Measurements from ENCODE around the gene WNT3.
"Not testable (repeated sequence)": the region's sequence is repeated elsewhere in the genome, so short reads cannot be mapped to it uniquely, and the experiment has no call there.

WNT3 gene, protein sequence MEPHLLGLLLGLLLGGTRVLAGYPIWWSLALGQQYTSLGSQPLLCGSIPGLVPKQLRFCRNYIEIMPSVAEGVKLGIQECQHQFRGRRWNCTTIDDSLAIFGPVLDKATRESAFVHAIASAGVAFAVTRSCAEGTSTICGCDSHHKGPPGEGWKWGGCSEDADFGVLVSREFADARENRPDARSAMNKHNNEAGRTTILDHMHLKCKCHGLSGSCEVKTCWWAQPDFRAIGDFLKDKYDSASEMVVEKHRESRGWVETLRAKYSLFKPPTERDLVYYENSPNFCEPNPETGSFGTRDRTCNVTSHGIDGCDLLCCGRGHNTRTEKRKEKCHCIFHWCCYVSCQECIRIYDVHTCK

DNA sequence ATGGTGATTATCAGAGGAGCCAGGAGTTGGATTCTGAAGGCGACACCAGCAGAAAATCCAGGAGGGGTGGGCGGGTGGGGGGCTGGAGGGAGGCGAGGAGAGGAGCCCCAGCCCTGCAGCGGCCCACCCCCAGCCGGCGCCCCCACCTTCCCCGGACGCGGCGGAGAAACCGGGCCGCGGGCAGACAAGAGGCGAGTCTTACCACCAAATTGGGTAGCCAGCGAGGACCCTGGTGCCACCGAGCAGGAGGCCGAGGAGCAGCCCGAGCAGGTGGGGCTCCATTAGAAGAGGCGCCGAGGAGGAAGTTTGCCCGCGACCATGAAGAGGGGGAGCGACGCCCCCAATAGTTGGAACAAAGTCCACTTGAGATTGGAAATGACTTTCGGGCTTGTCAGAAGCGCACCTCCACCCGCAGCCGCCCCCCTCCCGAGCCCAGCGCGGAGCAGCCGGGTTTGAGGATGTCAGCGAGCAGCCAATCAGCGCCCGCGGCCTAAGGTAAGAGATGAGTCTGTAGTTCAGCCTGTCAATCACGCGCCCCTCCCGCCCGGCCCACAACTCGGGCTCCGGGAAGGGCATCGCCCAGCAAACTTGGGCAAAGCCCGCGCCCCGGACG, at the start of gene WNT3:
TSS of gene WNT3 (minus strand) at position 377 of the 613 bp plus-strand sequence. CDS start at position 282, 95 bp downstream.
- DNase-seq (ENCODE audit: low spot score) = no peak

DNA sequence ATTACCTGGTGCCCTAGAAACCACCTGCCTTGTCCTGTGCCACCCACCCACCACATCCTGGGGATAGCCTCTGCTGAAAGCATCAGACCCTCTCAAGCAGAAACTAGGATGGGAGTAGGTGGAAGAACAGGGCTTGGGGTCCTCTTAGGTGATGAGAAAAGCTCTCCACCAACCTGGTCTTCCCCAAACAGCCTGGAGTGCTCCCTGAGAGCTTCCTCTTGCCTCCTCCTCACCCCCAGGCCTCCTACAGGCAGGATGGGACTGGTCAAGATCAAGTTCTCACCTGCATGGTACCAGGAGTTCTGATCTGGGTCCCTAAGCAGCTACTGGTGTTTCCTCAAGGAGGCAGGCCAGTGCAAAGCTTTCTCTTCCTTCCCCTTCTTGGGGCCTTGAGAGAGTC, 48.3 kb upstream of the WNT3 start:
- no peak for DNase-seq (ENCODE audit: low spot score)

DNA sequence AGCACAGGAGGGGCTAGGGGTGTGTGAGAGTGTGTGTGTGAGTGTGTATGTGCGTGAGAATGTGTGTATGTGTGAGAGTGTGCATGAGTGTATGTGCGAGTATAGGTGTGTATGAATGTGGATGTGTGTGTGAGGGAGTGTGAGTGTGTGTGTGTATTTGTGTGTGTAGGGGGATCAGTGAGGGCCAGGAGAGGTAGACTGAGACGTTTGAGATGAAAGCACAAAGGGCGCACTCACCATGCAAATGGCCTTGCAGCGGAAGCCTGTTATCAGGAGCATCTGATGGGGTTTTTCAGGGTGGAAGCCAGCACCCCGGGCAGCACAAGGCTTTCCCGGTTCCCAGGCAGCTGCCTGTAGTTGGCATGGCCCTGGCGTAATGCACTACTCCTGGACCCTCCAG, 47.8 kb upstream of the WNT3 start:
- no peak for DNase-seq (ENCODE audit: low spot score)

DNA sequence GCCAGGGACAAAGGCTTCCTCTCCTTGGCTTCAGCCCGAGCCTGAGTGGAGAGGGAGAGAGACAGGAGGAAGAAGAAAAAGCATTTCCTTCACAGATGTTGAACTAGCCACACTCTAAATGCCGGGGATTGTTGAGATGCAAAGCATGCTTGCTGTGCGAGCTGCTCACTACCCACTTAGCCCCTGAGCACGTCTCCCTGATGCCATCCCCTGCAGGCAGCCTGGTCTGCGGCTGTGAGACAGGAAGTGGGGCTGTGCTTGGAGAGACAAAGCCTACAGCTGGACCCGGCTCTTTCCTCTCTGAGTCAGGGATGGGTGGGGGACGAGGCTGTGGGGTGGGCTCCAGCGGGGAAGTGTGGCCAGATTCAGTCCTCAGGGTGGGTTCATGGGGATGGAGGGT, 46.6 kb upstream of the WNT3 start:
- DNase-seq (ENCODE audit: low spot score) = no peak

DNA sequence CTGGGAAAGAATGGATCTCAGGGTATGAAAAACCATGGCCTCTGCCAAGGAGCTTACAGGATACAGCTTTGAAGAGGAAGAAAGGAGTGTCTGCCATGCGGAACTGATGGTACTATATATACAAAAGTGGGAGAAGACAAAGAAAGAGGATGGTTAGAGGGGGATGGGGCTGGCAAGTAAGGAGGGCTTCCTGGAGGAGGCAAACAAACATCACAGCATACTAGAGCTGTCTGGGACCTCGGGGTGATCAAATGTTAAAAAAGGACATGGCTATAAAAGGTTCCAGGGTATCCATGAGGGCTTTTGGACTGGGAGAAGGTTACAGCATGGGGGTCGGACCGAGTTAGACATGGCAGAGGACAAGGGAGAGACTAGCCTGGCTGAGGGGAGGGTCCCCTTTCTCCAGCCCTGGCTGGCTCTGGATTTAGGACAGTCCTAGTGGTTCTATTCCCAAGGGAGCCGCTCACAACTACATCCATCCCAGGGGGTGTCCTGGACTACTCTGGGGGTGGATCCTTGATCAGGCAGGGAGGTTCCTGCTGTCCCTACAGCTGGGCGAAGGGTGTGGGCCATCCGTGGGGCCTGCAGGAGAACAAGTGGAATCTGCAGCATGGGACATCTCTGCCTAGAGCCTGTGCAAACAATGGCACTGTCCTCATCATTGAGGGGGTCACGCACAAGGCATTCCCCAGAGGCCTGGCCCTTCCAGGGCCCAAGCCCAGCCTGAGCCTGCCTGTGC, 45.1 kb upstream of the WNT3 start:
- DNase-seq (ENCODE audit: low spot score) = no peak

DNA sequence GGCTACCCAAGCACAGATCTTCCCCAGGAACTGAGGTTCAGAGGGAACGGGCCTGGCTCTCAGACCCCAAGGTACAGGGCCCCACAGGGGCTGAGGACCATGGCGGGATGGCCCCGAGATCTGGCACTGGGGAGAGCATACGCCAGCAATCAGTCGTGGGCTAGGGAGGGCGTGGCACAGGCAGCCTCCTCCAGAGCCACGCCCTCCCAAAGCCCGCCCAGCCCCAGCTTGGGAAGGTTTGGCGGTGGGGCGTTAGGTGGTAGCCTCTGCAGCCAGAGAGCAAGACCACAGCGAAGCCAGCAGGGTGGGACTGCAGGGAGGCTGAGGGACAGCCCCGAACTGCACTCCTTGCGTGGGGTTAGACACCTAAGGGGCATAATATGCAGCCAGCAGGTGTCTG, 44.5 kb upstream of the WNT3 start:
- DNase-seq (ENCODE audit: low spot score) = no peak

DNA sequence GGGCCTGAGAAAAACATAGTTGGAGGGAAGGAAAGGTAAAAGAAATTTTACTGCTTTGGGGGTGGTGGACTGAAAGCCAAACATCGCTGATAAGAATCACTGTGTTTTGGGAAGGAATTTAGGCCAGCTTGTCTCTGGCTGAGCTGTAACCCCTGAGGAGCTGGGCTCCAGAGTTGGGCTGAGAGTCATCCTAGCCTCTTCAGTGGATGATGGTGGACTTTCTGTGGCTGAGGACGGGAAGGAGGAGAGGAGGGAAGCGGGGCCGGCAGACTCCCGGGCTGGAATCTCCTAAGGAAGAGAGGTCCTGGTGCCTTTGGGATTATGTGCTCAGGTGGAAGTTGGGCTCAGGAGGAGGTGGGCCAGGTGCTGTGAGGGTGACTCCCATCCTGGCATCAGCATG, 41.5 kb upstream of the WNT3 start:
- no peak for DNase-seq (ENCODE audit: low spot score)

DNA sequence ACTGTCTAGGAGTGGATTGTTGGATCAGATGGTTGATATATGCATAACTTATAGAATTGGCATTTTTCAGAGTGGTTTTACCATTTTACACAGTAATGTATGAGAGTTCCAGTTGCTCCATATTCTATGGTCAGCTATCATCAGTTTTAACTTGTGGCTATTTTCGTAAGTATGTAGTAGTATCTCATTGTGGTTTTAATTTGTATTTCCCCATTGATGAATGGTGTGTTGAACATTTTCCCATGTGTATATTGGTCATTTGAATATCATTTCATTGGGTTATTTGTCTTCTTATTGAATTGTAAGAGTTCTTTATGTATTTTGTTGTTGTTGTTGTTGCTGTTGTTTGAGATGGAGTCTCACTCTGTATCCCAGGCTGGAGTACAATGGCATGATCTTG, 39.1 kb upstream of the WNT3 start:
- no peak for DNase-seq (ENCODE audit: low spot score)

DNA sequence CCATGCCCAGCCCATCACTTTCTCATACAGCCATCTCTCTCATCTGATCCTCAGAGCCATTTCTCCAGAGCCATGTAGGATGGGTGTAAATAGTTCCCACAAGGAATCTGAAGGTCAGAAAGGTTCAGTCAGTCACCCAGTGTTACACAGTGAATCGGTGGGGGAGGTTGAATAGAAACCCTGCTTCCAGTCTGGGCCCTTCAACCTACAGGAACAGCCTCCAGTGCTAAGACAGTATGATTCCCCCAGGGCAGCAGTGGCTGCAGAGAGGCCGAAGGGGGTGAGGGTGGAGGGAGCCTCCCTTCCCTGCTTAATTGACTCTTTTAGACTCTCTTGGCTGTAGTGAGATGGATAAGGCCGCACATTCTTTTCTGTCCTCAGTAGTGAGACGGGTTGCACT, 36.5 kb upstream of the WNT3 start:
- no peak for DNase-seq (ENCODE audit: low spot score)

DNA sequence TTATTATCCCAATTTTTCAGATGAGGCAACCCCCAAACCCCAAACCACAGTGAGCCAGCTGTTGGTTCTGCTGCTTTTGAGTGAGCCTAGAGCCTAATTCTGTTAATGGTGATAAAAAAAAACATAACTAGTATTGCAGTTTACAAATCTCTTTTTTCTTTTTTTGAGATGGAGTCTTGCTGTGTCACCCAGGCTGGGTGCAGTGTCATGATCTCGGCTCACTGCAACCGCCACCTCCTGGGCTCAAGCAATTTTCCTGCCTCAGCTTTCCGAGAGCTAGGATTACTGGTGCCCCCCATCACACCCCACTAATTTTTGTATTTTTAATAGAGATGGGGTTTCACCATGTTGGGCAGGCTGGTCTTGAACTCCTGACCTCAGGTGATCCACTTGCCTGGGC, 36.0 kb upstream of the WNT3 start:
- no peak for DNase-seq (ENCODE audit: low spot score)

DNA sequence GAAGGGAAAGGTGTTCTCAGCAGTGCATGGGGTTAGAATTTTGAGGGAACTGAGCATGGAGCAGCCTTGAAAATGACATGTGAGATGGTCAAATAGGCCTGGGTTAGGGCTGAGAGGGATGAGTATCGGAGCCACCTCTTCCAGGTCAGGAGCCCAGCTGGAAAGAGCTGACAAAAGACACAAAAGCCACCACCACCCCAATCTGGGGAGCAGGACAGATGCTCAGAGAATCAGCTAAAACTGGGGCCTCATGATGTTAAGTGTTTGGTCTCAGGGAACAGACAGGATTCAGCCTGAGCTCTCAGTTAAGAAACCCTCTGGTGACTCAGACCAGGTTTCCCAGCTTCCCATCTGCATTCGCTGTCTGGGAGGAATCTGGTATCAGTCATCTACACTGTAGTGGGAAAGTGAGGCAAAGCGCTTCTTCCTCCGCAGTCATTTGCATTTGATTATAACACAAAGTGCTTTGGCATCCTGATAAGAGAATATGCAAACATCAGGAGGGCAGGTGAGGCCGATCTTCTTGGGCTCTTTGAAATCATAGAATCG, 35.5 kb upstream of the WNT3 start:
- no peak for DNase-seq (ENCODE audit: low spot score)

DNA sequence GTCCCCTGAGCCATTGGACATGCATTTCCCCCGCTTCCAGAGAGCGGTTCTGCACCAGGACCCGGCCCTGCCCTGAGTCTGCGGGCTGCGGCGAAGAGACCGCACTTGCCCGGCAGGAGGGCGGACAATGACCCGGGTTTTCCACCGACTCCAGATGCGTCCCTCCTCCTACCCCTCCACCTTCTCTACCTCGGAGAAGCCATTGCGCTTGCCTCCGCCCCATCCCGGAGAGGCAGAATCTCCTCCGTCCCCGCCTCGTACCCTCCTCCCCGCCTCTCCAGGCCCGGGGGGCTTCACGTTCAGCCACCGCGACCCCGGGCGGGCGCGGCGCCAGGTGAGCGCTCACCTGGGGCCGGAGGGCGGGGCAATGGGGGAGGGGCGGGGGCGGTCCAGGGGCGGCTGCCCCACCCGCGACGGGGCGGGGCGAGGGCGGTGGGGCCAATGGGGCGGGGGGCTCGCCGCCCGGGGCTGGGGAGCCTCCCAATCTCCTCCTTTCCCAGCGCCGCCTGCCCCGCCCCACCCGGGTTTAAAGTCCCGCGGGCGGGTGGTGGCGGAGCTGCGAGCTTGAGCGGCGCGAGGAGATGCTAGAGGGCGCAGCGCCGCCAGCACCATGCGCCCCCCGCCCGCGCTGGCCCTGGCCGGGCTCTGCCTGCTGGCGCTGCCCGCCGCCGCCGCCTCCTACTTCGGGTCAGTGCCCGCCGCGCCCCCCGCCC, 32.7 kb upstream of the WNT3 start, which contains the start of gene WNT9B:
TSS of gene WNT9B (plus strand) at position 555 of the 713 bp plus-strand sequence. CDS start at position 611, 56 bp downstream.
- DNase-seq (ENCODE audit: low spot score) = peak; percentile 51

DNA sequence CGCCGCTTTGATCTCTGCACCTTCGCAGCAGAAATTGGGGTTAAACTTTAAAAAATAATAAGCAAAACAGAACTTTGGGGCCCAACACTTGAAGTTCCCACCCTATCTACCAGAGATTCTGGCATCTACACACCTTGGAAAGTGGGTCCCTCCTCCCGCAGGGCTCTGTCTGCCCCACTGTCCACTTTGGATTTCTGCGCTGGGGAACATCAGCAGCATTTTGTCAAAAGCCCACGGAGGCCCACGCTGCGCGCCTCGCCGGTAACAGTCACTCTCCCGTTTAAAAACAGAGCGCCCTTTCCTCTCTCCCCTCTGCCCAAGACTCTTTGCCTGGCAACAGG, 32.2 kb upstream of the WNT3 start:
- no peak for DNase-seq (ENCODE audit: low spot score)

DNA sequence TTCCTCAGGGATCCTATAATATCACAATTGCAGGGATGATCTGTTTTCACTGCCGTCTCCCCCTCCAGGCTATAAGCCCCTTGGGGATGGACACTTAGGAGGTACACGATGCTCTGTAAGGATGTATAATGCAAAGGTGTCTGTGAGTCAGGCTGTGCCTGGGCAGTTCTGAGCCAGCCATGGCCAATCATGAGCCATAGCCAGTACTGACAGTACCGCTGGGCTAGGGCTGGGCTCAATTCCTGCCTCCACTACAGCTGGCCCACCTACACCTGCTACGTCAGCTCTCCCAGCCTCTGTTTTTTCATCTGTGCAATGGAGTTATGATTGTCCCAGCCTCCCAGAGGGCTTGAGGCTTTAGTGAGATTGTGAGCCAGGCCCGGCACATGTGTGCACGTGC, 30.0 kb upstream of the WNT3 start:
- DNase-seq (ENCODE audit: low spot score) = no peak

DNA sequence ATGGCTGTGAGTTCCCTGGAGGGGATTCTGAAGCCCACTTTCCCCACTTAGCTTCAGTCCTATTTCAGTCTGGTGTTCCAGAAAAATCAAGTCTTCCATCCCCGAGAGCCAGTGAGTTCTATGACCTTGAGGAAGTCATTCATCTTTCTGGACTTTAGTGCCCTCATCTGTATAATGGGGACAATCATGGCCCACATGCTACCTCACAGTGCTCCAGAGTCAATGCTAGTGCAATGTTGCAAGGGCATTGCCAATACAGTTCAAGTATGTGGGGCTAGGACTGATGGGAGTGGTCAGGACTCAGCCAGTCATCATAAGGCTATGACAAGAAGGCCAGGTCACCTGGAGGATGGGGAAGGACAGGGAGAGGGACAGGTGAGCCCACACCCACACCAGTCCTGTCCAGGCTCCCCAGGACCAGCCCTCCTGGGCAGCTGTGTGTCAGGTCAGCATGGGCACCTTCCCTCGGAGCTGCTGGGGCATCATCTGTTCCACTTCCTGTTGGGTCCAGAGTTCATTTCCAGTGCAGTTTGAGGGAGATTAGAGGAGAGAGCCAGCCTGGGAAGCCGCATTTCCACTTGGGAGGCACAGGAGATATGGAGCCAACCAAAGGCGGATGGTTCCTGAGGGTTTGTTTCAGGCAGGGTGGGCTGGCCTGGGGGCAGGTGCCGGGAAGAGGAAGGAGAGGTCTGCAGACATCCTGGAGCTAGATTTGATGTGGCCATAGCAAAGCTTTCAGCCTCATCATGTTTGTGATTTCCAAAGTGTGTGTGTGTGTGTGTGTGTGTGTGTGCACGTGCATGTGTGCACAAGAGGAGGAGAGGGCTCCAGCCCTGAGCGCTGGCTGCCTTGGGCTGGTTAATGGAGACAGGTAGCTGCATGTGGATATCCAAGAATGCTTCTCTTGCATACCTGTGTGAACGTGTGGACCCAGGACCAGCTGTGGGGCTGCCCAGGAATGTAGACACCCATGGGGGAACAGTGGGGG, 29.0 kb upstream of the WNT3 start:
- DNase-seq (ENCODE audit: low spot score) = no peak

DNA sequence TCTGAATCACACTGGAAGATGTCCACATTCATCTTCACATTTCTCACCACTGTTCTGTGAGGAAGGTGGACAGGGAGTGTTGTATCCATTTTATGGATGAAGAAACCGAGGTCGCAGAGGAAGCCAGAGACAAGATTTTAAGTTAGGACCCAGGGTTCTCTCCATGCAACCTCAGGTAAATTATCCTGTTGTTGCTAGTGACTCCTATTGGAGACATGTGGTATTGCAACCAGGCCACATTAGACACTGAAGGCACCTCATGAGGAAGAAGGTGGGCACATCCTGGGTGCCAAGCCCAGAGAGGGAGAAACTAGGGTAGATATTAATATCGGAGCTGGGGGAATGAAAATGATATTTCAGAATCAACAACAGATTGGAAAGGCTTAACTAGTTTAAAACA, 24.3 kb upstream of the WNT3 start:
- DNase-seq (ENCODE audit: low spot score) = no peak

DNA sequence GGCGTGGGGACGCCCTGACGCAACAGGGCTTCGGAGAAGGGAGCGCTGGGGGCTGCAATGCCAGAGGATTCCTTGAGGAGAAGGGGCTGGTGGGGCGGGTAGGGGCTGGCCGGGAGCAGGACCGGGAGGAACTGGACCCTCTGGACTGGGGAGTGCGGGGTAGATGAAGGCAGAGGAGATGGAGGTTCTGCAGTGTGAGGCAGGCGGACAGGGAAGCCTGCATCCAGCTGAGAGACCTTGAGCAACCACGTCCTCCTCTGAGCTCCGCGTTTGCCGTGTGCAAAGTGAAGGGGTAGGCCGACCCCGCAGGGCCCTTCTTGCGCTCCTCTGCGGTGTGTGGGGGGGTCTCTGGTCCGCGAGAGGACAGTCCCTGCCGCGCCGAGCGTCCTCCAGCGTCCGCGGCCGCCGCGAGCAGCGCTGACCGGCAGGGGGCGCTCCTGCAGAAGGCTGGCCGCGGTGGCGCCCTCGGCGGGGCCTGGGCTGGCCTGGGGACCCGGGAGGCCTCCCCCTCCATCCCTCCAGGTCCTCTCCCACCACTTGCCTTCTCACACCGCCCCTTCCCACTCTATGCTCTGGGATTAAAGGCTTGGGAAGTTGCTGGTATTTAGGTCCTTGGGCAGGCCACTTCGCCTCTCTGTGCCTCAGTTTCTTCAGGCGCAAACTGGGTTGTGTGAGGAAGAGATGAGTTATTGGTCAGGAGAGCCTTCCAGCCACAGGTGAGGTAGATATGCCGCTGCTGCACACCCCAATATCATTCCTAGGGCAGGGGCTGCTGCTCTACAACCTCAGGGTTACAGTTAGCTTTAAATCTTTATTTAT, 23.3 kb upstream of the WNT3 start:
- no peak for DNase-seq (ENCODE audit: low spot score)

DNA sequence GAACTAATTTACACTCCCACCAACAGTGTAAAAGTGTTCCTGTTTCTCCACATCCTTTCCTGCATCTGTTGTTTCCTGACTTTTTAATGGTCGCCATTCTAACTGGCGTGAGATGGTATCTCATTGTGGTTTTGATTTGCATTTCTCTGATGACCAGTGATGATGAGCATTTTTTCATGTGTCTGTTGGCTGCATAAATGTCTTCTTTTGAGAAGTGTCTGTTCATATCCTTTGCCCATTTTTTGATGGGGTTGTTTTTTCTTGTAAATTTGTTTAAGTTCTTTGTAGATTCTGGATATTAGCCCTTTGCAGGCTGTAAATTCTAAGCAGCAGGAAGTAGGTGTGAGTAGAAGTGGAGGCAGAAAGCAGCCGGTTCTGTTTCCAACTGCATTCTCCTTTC, 22.1 kb upstream of the WNT3 start:
- not testable (repeated sequence) for DNase-seq (ENCODE audit: low spot score)

DNA sequence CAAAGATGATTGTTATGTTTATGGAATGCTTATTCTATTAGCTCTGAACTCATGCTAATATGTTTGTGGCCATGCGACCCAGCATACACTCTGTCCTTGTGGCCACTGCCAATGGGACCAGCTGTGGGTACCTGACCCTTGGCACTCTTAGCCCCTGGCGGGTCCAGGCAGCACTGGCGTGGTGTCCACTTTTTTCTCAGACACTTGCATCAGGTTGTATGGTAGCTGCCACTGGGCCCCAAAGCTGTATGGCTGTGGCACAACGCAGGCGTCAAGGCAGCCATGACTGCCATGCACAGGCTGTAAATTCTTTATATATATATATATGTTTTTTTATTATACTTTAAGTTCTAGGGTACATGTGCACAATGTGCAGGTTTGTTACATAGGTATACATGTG, 20.7 kb upstream of the WNT3 start:
- DNase-seq (ENCODE audit: low spot score) = no peak

DNA sequence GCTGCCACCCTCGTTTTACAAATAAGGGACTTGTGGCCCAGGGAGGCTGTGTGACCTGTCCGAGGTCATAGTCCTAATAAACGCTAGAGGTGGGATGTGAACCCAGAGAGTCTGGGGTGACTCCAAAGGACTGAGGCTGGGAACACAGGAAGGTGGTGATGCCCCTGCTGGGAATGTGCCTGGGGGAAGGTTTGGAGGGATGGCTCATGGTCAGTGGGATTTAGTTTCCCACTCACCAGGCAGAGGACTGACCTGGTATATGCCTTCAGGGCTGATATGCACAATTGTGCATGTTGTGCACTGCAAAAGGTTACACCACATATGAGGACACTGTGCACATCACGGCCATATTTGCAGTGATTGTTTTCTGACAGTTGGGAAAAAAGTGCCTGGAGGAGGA, 19.0 kb upstream of the WNT3 start:
- DNase-seq (ENCODE audit: low spot score) = no peak
